Karpas-422 (cell line): ENCODE results near the gene SLC39A11. TPM values are rescaled to one million over a fixed set of nuclear protein-coding genes. Genes with fewer than 3 reads are reported as not detected.
"Not testable (repeated sequence)": the region's sequence is repeated elsewhere in the genome, so short reads cannot be mapped to it uniquely, and the experiment has no call there.

ENCODE experiments used
- DNase-seq: peaks from one replicate; pipeline ENCODE4 v3.0.0-alpha.2; 2015
- H2AFZ ChIP-seq: fragments of 200-600 bp; sonication (generic); 2 replicates; pipeline ENCODE4 v1.6.1; 2014; ENCODE audit warnings: antibody characterized with exemption, low read length, mixed read lengths
- H3K27ac ChIP-seq: fragments of 200-600 bp; sonication (generic); 2 replicates; pipeline ENCODE4 v1.5.1; 2014; ENCODE audit warnings: mild to moderate bottlenecking, low read length, moderate library complexity
- H3K27me3 ChIP-seq: fragments of 200-600 bp; sonication (generic); 2 replicates; pipeline ENCODE4 v1.6.1; 2014; ENCODE audit warnings: low read length, mixed read lengths
- H3K36me3 ChIP-seq: fragments of 200-600 bp; sonication (generic); 2 replicates; pipeline ENCODE4 v1.6.1; 2014; ENCODE audit warnings: low read length, mixed read lengths; ENCODE audit not compliant: insufficient read depth
- H3K4me1 ChIP-seq: fragments of 200-600 bp; sonication (generic); 2 replicates; pipeline ENCODE4 v1.6.1; 2014; ENCODE audit warnings: mild to moderate bottlenecking, low read length, mixed read lengths
- H3K4me2 ChIP-seq: fragments of 200-600 bp; sonication (generic); 2 replicates; pipeline ENCODE4 v1.6.1; 2014; ENCODE audit warnings: low read length, low read depth, mild to moderate bottlenecking; ENCODE audit not compliant: poor library complexity, severe bottlenecking
- H3K4me3 ChIP-seq: fragments of 200-600 bp; sonication (generic); 2 replicates; pipeline ENCODE4 v1.5.1; 2014; ENCODE audit warnings: mild to moderate bottlenecking, antibody characterized with exemption, low read length, mixed read lengths
- H3K79me2 ChIP-seq: fragments of 200-600 bp; sonication (generic); 2 replicates; pipeline ENCODE4 v1.6.1; 2014; ENCODE audit warnings: mild to moderate bottlenecking, low read length, mixed read lengths
- H3K9ac ChIP-seq: fragments of 200-600 bp; sonication (generic); 2 replicates; pipeline ENCODE4 v1.6.0; 2014; ENCODE audit warnings: low read length
- H3K9me2 ChIP-seq: fragments of 200-600 bp; sonication (generic), shearing (Covaris generic); replicated peaks from 2 replicates; pipeline ENCODE4 v1.6.0; 2014; ENCODE audit warnings: mild to moderate bottlenecking, low read length, moderate library complexity; ENCODE audit not compliant: insufficient read depth
- H3K9me3 ChIP-seq: fragments of 300-700, 200-600 bp; sonication (generic); 2 replicates; pipeline ENCODE4 v1.6.1; 2014; ENCODE audit warnings: low read length, mixed read lengths
- H4K20me1 ChIP-seq: fragments of 200-600 bp; sonication (generic); 2 replicates; pipeline ENCODE4 v1.6.1; 2014; ENCODE audit warnings: mild to moderate bottlenecking, antibody characterized with exemption, low read length, low read depth; ENCODE audit not compliant: insufficient read depth
- total RNA-seq: library from RNA; depleted of rRNA; stranded (reverse); fragments of >200 nt; shearing (Covaris generic); gene quantifications from 2 replicates; pipeline ENCODE4 v1.2.3, GENCODE V29; 2014; ENCODE audit warnings: low replicate concordance

Gene SLC39A11
- total RNA-seq, 1 experiment from 2014 or later, result 49.6 TPM

- Histone ChIP-seq H3K27ac (peak overlapping the region; percentile 9; the same call in 1 of the 2 replicates), H3K9ac (no peak overlapping the region), H2AFZ (no peak overlapping the region), H3K4me1 (peaks cover 5% of the 10 kb centered on the region), H3K4me2 (no peak overlapping the region), H3K4me3 (no peak overlapping the region), H3K9me2 (no peaks in the 10 kb centered on the region), H3K27me3 (no peaks in the 10 kb centered on the region), H4K20me1 (no peaks in the 10 kb centered on the region), H3K9me3 (no peaks in the 10 kb centered on the region), H3K79me2 (peaks cover 73% of the 10 kb centered on the region), H3K36me3 (peaks cover 5% of the 10 kb centered on the region; the same call in 1 of the 2 replicates)
- DNase-seq, result no peak
These were observed 91.7 kb downstream of the SLC39A11 start for GRCh38 chr17:73000832-73001231.

- H3K36me3 ChIP-seq, H3K4me3 ChIP-seq, H3K4me2 ChIP-seq, H3K9me2 ChIP-seq, H3K9me3 ChIP-seq, DNase-seq, H3K27me3 ChIP-seq, H3K27ac ChIP-seq, H4K20me1 ChIP-seq, H2AFZ ChIP-seq, H3K9ac ChIP-seq: not testable (repeated sequence)
- Histone ChIP-seq H3K4me1 (peaks cover 11% of the 10 kb centered on the region), H3K79me2 (peaks cover 76% of the 10 kb centered on the region)
These were observed 93.0 kb downstream of the SLC39A11 start for GRCh38 chr17:72999474-72999873.

GRCh38 chr17:72998343-72998742 lies 94.1 kb downstream of the SLC39A11 start:
- Histone ChIP-seq H3K9me2 (no peaks in the 10 kb centered on the region), H3K4me3 (no peak overlapping the region), H4K20me1 (no peaks in the 10 kb centered on the region), H3K4me2 (no peak overlapping the region), H3K4me1 (peaks cover 21% of the 10 kb centered on the region), H2AFZ (no peak overlapping the region), H3K36me3 (peaks cover 5% of the 10 kb centered on the region; the same call in 1 of the 2 replicates), H3K27me3 (no peaks in the 10 kb centered on the region), H3K9me3 (no peaks in the 10 kb centered on the region), H3K79me2 (peaks cover 81% of the 10 kb centered on the region), H3K9ac (no peak overlapping the region), H3K27ac (no peak overlapping the region)
- no peak for DNase-seq

GRCh38 chr17:72997559-72997958 lies 94.9 kb downstream of the SLC39A11 start:
- Histone ChIP-seq H3K9me3 (no peaks in the 10 kb centered on the region), H4K20me1 (no peaks in the 10 kb centered on the region), H2AFZ (no peak overlapping the region), H3K9me2 (no peaks in the 10 kb centered on the region), H3K27me3 (no peaks in the 10 kb centered on the region), H3K4me1 (peaks cover 26% of the 10 kb centered on the region), H3K9ac (no peak overlapping the region), H3K36me3 (peaks cover 5% of the 10 kb centered on the region; the same call in 1 of the 2 replicates), H3K4me3 (no peak overlapping the region), H3K4me2 (no peak overlapping the region), H3K79me2 (peaks cover 80% of the 10 kb centered on the region), H3K27ac (no peak overlapping the region)
- DNase-seq, result no peak

GRCh38 chr17:72996791-72997190 lies 95.7 kb downstream of the SLC39A11 start:
- DNase-seq, result no peak
- Histone ChIP-seq H4K20me1 (no peaks in the 10 kb centered on the region), H3K9ac (no peak overlapping the region), H3K36me3 (peaks cover 5% of the 10 kb centered on the region; the same call in 1 of the 2 replicates), H3K4me2 (no peak overlapping the region), H3K4me3 (no peak overlapping the region), H3K79me2 (peaks cover 80% of the 10 kb centered on the region), H3K4me1 (peaks cover 23% of the 10 kb centered on the region), H2AFZ (no peak overlapping the region), H3K9me2 (no peaks in the 10 kb centered on the region), H3K27ac (no peak overlapping the region), H3K9me3 (no peaks in the 10 kb centered on the region), H3K27me3 (no peaks in the 10 kb centered on the region)

- peaks cover 5% of the 10 kb centered on the region; the same call in 1 of the 2 replicates for H3K36me3 ChIP-seq
- H3K79me2 ChIP-seq, result peaks cover 73% of the 10 kb centered on the region
- DNase-seq, result no peak
- H3K27me3 ChIP-seq, result no peaks in the 10 kb centered on the region
- H2AFZ ChIP-seq, result no peak overlapping the region
- no peak overlapping the region for H3K9ac ChIP-seq
- no peaks in the 10 kb centered on the region for H3K9me3 ChIP-seq
- H4K20me1 ChIP-seq, result no peaks in the 10 kb centered on the region
- 0 out of 2 replicates have a peak overlapping the region, but pooled peaks have one; percentile 11 for H3K27ac ChIP-seq
- no peak overlapping the region for H3K4me2 ChIP-seq
- H3K4me3 ChIP-seq, result no peak overlapping the region
- H3K4me1 ChIP-seq, result peaks cover 21% of the 10 kb centered on the region
- no peaks in the 10 kb centered on the region for H3K9me2 ChIP-seq
These were observed 97.4 kb downstream of the SLC39A11 start for GRCh38 chr17:72995008-72995656.

GRCh38 chr17:72992783-72993467 lies 99.6 kb downstream of the SLC39A11 start:
- not testable (repeated sequence) for H3K9me3 ChIP-seq, DNase-seq, H2AFZ ChIP-seq, H3K27me3 ChIP-seq, H3K4me2 ChIP-seq, H3K9ac ChIP-seq, H3K36me3 ChIP-seq, H4K20me1 ChIP-seq, H3K9me2 ChIP-seq, H3K4me3 ChIP-seq
- H3K79me2 ChIP-seq, result peaks cover 76% of the 10 kb centered on the region
- H3K27ac ChIP-seq, result peak overlapping the region; percentile 41; the same call in 1 of the 2 replicates
- H3K4me1 ChIP-seq, result peaks cover 21% of the 10 kb centered on the region

GRCh38 chr17:72991651-72992050 lies 100.8 kb downstream of the SLC39A11 start:
- DNase-seq, result no peak
- H3K4me2 ChIP-seq, result no peak overlapping the region
- no peak overlapping the region for H3K9ac ChIP-seq
- peaks cover 71% of the 10 kb centered on the region for H3K79me2 ChIP-seq
- no peaks in the 10 kb centered on the region for H4K20me1 ChIP-seq
- no peaks in the 10 kb centered on the region for H3K27me3 ChIP-seq
- no peak overlapping the region for H3K27ac ChIP-seq
- H3K4me3 ChIP-seq, result no peak overlapping the region
- H3K9me3 ChIP-seq, result no peaks in the 10 kb centered on the region
- H3K36me3 ChIP-seq, result no peaks in the 10 kb centered on the region
- H2AFZ ChIP-seq, result no peak overlapping the region
- no peaks in the 10 kb centered on the region for H3K9me2 ChIP-seq
- peaks cover 32% of the 10 kb centered on the region for H3K4me1 ChIP-seq
